Astrocyte of the cerebellum (primary cell): ENCODE results near the gene CHMP1A.

Experiments used
- DNase-seq: peaks from one replicate; pipeline ENCODE4 v3.0.0-alpha.2; 2011; ENCODE audit warnings: low read depth
- H3K4me3 ChIP-seq: 2 replicates; pipeline ENCODE4 v1.5.1; 2011; ENCODE audit warnings: mild to moderate bottlenecking, low read depth, low read length, moderate library complexity
- in situ Hi-C: cut with HindIII; loops from 2 replicates; pipeline ENCODE4 v1.10.0; 2017; ENCODE audit warnings: low sequenced_read_pairs
- TF ChIP-seq, protein P1 (sequence below): IDR thresholded peaks from 2 replicates; pipeline ENCODE4 v1.5.1; 2012; ENCODE audit warnings: low read length, low read depth, moderate library complexity, mild to moderate bottlenecking; ENCODE audit errors: missing control alignments

The CHMP1A gene

DNA sequence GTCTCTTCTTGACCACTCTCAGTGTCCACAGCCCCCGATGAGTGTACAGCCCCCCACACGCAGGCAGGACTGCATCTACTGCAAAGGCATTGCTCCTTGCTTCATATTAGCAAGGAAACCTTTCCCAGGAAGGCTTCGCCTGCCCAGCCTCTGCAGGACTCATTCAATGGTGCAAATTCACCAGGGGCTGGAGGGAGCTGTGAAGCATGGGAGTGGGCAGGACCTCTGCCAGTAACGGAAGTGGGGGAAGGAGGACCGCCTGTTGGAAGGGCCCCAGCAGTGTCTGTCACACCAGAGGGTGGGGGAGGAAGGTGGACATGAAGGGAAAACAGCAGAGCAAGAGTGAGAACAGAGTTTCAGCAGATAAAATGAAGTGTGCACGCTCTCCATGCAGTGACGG, 2.6 kb upstream of the CHMP1A start:
- no peak overlapping the region for H3K4me3 ChIP-seq
- no peak for DNase-seq
- in situ Hi-C loops, result no loop called here
- TF ChIP-seq, protein P1, sequence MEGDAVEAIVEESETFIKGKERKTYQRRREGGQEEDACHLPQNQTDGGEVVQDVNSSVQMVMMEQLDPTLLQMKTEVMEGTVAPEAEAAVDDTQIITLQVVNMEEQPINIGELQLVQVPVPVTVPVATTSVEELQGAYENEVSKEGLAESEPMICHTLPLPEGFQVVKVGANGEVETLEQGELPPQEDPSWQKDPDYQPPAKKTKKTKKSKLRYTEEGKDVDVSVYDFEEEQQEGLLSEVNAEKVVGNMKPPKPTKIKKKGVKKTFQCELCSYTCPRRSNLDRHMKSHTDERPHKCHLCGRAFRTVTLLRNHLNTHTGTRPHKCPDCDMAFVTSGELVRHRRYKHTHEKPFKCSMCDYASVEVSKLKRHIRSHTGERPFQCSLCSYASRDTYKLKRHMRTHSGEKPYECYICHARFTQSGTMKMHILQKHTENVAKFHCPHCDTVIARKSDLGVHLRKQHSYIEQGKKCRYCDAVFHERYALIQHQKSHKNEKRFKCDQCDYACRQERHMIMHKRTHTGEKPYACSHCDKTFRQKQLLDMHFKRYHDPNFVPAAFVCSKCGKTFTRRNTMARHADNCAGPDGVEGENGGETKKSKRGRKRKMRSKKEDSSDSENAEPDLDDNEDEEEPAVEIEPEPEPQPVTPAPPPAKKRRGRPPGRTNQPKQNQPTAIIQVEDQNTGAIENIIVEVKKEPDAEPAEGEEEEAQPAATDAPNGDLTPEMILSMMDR, result no peak

GRCh38 chr16:89658221-89658879, 842 bp upstream of the CHMP1A start:
- TF ChIP-seq, protein P1, result no peak
- peak overlapping the region; percentile 90 for H3K4me3 ChIP-seq
- DNase-seq, result no peak
- in situ Hi-C loops, result no loop called here

DNA sequence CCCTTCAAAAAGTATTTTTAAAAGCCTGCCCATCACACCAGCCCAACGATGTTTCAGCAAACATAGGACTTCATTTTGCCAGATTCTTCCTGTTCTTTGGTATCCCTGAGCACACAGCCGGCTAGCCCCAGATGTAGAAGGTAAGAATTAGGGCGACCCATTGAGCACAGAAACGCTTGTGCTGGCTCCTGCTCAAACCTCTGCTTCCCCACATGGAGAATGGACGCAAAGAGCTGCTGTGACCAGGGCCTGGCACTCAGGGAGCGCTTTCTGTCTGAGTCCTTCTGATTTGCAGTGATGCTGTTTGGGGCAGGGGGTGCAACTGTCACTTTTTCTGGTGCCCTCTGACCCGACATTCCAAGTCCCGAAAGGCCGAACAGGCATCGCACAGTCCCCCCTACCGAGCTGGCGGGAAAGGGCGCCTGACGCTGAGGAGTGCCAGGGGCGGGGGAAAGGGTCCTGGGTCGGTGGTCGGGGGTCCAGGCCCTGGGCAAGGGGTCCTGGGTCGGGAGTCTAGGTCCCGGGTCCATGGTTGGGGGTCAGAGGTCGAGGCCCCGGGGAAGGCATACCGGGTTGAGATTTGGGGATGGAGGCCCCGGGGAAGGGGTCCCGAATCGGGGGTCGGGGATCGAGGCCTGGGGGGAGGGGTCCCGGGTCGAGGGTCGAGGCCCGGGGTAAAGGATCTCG, 930 bp downstream of the CHMP1A start:
- in situ Hi-C loops, result no loop called here

GRCh38 chr16:89655062-89655643, 2.4 kb downstream of the CHMP1A start:
- no peak overlapping the region for H3K4me3 ChIP-seq
- in situ Hi-C loops, result no loop called here
- TF ChIP-seq, protein P1, result no peak
- no peak for DNase-seq

More for the DNA sequence above, 930 bp downstream of the CHMP1A start:
- TF ChIP-seq, protein P1, result no peak
- peak overlapping the region; percentile 90 for H3K4me3 ChIP-seq
- no peak for DNase-seq

DNA sequence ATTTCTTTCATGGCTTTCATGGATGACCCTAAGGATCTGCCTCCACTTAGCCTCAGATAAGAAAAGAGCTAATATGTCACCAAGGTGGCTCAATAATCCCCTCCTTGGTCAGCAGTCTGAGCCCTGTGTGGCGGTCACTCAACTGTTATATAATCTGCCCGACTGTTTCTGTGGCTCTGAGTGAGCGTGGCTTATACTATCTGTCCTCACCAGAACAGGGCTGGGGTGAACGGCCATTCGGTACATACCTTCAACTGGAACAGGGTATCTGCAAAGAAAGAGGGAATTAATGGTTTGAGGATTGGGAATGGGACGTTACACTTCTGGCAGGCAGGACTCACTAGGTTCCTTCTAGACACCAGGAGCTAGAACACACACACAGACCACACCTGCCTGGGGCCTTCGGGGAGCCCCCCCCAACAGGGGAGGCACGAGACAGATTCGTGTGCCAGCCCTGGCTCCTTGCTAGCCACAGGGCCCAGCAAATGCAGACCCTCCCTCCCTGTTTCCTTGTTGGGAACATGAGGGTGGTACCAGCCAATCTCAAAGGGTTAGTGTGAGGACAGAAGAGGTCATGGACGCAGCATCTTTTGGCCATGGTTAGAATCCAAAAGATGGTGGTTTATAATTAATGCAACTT, 3.7 kb downstream of the CHMP1A start:
- TF ChIP-seq, protein P1, result no peak
- no peak for DNase-seq
- in situ Hi-C loops, result no loop called here
- H3K4me3 ChIP-seq, result no peak overlapping the region

- TF ChIP-seq, protein P1, result no peak
- in situ Hi-C loops, result no loop called here
- DNase-seq, result no peak
- no peak overlapping the region for H3K4me3 ChIP-seq
Measured at GRCh38 chr16:89651584-89651983, 5.9 kb downstream of the CHMP1A start.
